Thyroid gland (tissue), 4 donors: ENCODE data around the gene CMTM3.

Source experiments
- CTCF ChIP-seq, 6 experiments: fragments of 200-600 bp in 3 of 6; fragments of 450-650 bp in 3 of 6; sonication (generic) in 3 of 6; IDR thresholded peaks; one replicate each; pipeline ENCODE4 v1.5.1; 2016 to 2019; ENCODE audit warnings: antibody characterized with exemption in 6 of 6, mild to moderate bottlenecking in 2 of 6, inconsistent platforms in 1 of 6, moderate library complexity in 1 of 6
- POLR2A ChIP-seq, 2 donors: fragments of 450-650 bp; IDR thresholded peaks; one replicate each; pipeline ENCODE4 v1.6.1; 2017; ENCODE audit warnings: antibody characterized with exemption in 2 of 2, mild to moderate bottlenecking in 2 of 2, moderate library complexity in 1 of 2

GRCh38 chr16:66641387-66641786, 36.9 kb downstream of the CMTM3 start:
- TF ChIP-seq CTCF (IDR thresholded peaks at IDR 0.05): no peak
- no peak for TF ChIP-seq POLR2A (IDR thresholded peaks at IDR 0.05)
